Type B pancreatic cell (in vitro differentiated cells): ENCODE results near the gene MATK. TPM values are rescaled to one million over a fixed set of nuclear protein-coding genes. Genes with fewer than 3 reads are reported as not detected.

Source experiments
- DNase-seq: peaks from one replicate; pipeline ENCODE4 v3.0.0; 2021; ENCODE audit warnings: mixed read lengths; ENCODE audit not compliant: unreplicated experiment; ENCODE audit errors: extremely low spot score
- H3K27ac Mint-ChIP-seq: 2 replicates; pipeline ENCODE4 v1.8.0; 2021; ENCODE audit warnings: mild to moderate bottlenecking, mixed read lengths
- H3K27me3 Mint-ChIP-seq: 2 replicates; pipeline ENCODE4 v1.8.0; 2021; ENCODE audit warnings: mixed read lengths
- H3K36me3 Mint-ChIP-seq: 2 replicates; pipeline ENCODE4 v1.8.0; 2021; ENCODE audit warnings: mixed read lengths
- H3K4me1 Mint-ChIP-seq: one replicate; pipeline ENCODE4 v1.8.0; 2021; ENCODE audit warnings: mixed read lengths; ENCODE audit not compliant: unreplicated experiment
- H3K4me3 Mint-ChIP-seq: 2 replicates; pipeline ENCODE4 v1.8.0; 2021; ENCODE audit warnings: mild to moderate bottlenecking, mixed read lengths
- H3K9me3 Mint-ChIP-seq: 2 replicates; pipeline ENCODE4 v1.8.0; 2021; ENCODE audit warnings: mixed read lengths
- CTCF ChIP-seq: fragments of 200-600 bp; sonication (generic); conservative IDR thresholded peaks from 2 replicates; pipeline ENCODE4 v1.5.0; 2021; ENCODE audit warnings: antibody characterized with exemption, mild to moderate bottlenecking
- total RNA-seq: library from RNA; stranded (reverse); gene quantifications from 2 replicates; pipeline ENCODE4 v1.2.1, GENCODE V29; 2021; ENCODE audit warnings: low replicate concordance

The MATK gene
- total RNA-seq, 1 donor from 2014 or later = 1.6 TPM

- H3K9me3 Mint-ChIP-seq = peaks cover 12% of the 10 kb centered on the region
- H3K27ac Mint-ChIP-seq = no peak overlapping the region
- H3K4me3 Mint-ChIP-seq = no peak overlapping the region
- H3K36me3 Mint-ChIP-seq = no peaks in the 10 kb centered on the region
- peaks cover 46% of the 10 kb centered on the region for H3K27me3 Mint-ChIP-seq
- no peaks in the 10 kb centered on the region for H3K4me1 Mint-ChIP-seq
- DNase-seq = no peak
- no peak for TF ChIP-seq CTCF
Observed at GRCh38 chr19:3793799-3794198, 7.6 kb upstream of the MATK start.

- H3K27me3 Mint-ChIP-seq = peaks cover 50% of the 10 kb centered on the region
- H3K27ac Mint-ChIP-seq = no peak overlapping the region
- H3K36me3 Mint-ChIP-seq = no peaks in the 10 kb centered on the region
- H3K4me3 Mint-ChIP-seq = no peak overlapping the region
- H3K4me1 Mint-ChIP-seq = no peaks in the 10 kb centered on the region
- no peak for TF ChIP-seq CTCF
- H3K9me3 Mint-ChIP-seq = peaks cover 12% of the 10 kb centered on the region
- DNase-seq = no peak
Observed at GRCh38 chr19:3792114-3792513, 5.9 kb upstream of the MATK start.

GRCh38 chr19:3790941-3791340 is 4.8 kb upstream of the MATK start:
- DNase-seq = no peak
- Mint-ChIP-seq H3K36me3 (no peaks in the 10 kb centered on the region), H3K27me3 (peaks cover 51% of the 10 kb centered on the region), H3K27ac (no peak overlapping the region), H3K4me3 (no peak overlapping the region), H3K4me1 (no peaks in the 10 kb centered on the region), H3K9me3 (peaks cover 6% of the 10 kb centered on the region)
- TF ChIP-seq CTCF = no peak

GRCh38 chr19:3790209-3790734 is 4.1 kb upstream of the MATK start:
- no peaks in the 10 kb centered on the region for H3K36me3 Mint-ChIP-seq
- H3K9me3 Mint-ChIP-seq = peaks cover 6% of the 10 kb centered on the region
- no peak overlapping the region for H3K27ac Mint-ChIP-seq
- DNase-seq = no peak
- H3K4me1 Mint-ChIP-seq = no peaks in the 10 kb centered on the region
- no peak for TF ChIP-seq CTCF
- H3K4me3 Mint-ChIP-seq = no peak overlapping the region
- peaks cover 54% of the 10 kb centered on the region for H3K27me3 Mint-ChIP-seq

GRCh38 chr19:3788996-3789778 is 3.0 kb upstream of the MATK start:
- Mint-ChIP-seq H3K4me1 (no peaks in the 10 kb centered on the region), H3K36me3 (no peaks in the 10 kb centered on the region), H3K4me3 (no peak overlapping the region), H3K27ac (no peak overlapping the region), H3K9me3 (peaks cover 6% of the 10 kb centered on the region), H3K27me3 (peaks cover 61% of the 10 kb centered on the region)
- TF ChIP-seq CTCF = no peak
- no peak for DNase-seq
